ENCODE results near the gene BRD3OS.

BRD3OS gene

GRCh38 chr9:134035041-134036039, 10.1 kb downstream of the BRD3OS start:
- H3K4me3 ChIP-seq (ENCODE audit: low read depth, low read length): no peak overlapping the region
- DNase-seq (ENCODE audit: low read depth): no peak
- TF ChIP-seq CTCF (IDR thresholded peaks at IDR 0.05; ENCODE audit: control insufficient read depth, extremely low read depth, insufficient read depth): no peak

- no peak for DNase-seq (ENCODE audit: low read depth)
- no peak for TF ChIP-seq CTCF (IDR thresholded peaks at IDR 0.05; ENCODE audit: control insufficient read depth, extremely low read depth, insufficient read depth)
- H3K4me3 ChIP-seq (ENCODE audit: low read depth, low read length): no peak overlapping the region
Observed at GRCh38 chr9:134036130-134036529, 10.8 kb downstream of the BRD3OS start.

GRCh38 chr9:134037641-134038040, 12.4 kb downstream of the BRD3OS start:
- no peak overlapping the region for H3K4me3 ChIP-seq (ENCODE audit: low read depth, low read length)
- no peak for TF ChIP-seq CTCF (IDR thresholded peaks at IDR 0.05; ENCODE audit: control insufficient read depth, extremely low read depth, insufficient read depth)
- no peak for DNase-seq (ENCODE audit: low read depth)

- DNase-seq (ENCODE audit: low read depth): no peak
- no peak overlapping the region for H3K4me3 ChIP-seq (ENCODE audit: low read depth, low read length)
- no peak for TF ChIP-seq CTCF (IDR thresholded peaks at IDR 0.05; ENCODE audit: control insufficient read depth, extremely low read depth, insufficient read depth)
Observed at GRCh38 chr9:134039386-134040175, 14.3 kb downstream of the BRD3OS start.

- TF ChIP-seq CTCF (IDR thresholded peaks at IDR 0.05; ENCODE audit: control insufficient read depth, extremely low read depth, insufficient read depth): no peak
- no peak overlapping the region for H3K4me3 ChIP-seq (ENCODE audit: low read depth, low read length)
- no peak for DNase-seq (ENCODE audit: low read depth)
Observed at GRCh38 chr9:134040176-134040565, 14.9 kb downstream of the BRD3OS start.

GRCh38 chr9:134040781-134041648, 15.7 kb downstream of the BRD3OS start:
- no peak for DNase-seq (ENCODE audit: low read depth)
- TF ChIP-seq CTCF (IDR thresholded peaks at IDR 0.05; ENCODE audit: control insufficient read depth, extremely low read depth, insufficient read depth): no peak
- H3K4me3 ChIP-seq (ENCODE audit: low read depth, low read length): no peak overlapping the region

Data from LNCaP clone FGC (cell line).